Sigmoid colon (tissue), 7 donors: ENCODE results near the gene PTPN9. TPM values are rescaled to one million over a fixed set of nuclear protein-coding genes. Genes with fewer than 3 reads are reported as not detected.

Source experiments
- polyA plus RNA-seq, 3 donors: library from polyadenylated mRNA; stranded (reverse); fragments of 200-250 nt; gene quantifications; one replicate each; pipeline ENCODE4 v1.2.3, GENCODE V29; 2013
- small RNA-seq, 3 donors: library from RNA; depleted of rRNA; stranded (forward); fragments of <200 nt; gene quantifications; one replicate each; pipeline ENCODE3, GENCODE V24; 2016
- total RNA-seq, 4 donors: library from RNA; depleted of rRNA; stranded (reverse); fragments of >200 nt; gene quantifications; one replicate each; pipeline ENCODE4 v1.1.0, GENCODE V29; 2016
- donor health status: healthy with polysubstance abuse.
- donor health status: Bipolar disorder and iron deficiency.
- donor health status: healthy.

Gene PTPN9
- total and polyA plus RNA-seq, 7 donors = 12.2 to 23.1 (median 19.8) TPM

Small RNAs within 50 kb of the gene (small RNA-seq; reads per million reads assigned to genes)
- 0 reads per million in 3 donors for gene AC105036.1
- gene AC105036.2 = 0 reads per million in 3 donors

Other genes with a start within 250 kb of the PTPN9 start
- gene COMMD4, start 243.3 kb downstream of the PTPN9 start, total RNA-seq = 10 to 100 TPM; 37.8 to 54.3 (median 49.3) TPM
- gene COMMD4, start 243.3 kb downstream of the PTPN9 start, polyA plus RNA-seq = 100 to 1,000 TPM in 1 of 3 donors, 10 to 100 TPM in 2; 87.9 to 115 (median 98.5) TPM
- 10 to 100 TPM; 17.5 to 51.5 (median 34.9) TPM for gene NEIL1, start 232.3 kb downstream of the PTPN9 start, total RNA-seq
- gene NEIL1, start 232.3 kb downstream of the PTPN9 start, polyA plus RNA-seq = 10 to 100 TPM in 1 of 3 donors, 1 to 10 TPM in 2; 5.4 to 31.1 (median 6.5) TPM
- gene MAN2C1, start 210.7 kb downstream of the PTPN9 start, total RNA-seq = 100 to 1,000 TPM in 3 of 4 donors, 10 to 100 TPM in 1; 94.2 to 221 (median 132) TPM
- gene MAN2C1, start 210.7 kb downstream of the PTPN9 start, polyA plus RNA-seq = 100 to 1,000 TPM in 1 of 3 donors, 10 to 100 TPM in 2; 18.0 to 146 (median 22.0) TPM
- gene SIN3A, start 127.6 kb downstream of the PTPN9 start, total RNA-seq = 10 to 100 TPM; 34.6 to 41.8 (median 39.3) TPM
- 10 to 100 TPM in 1 of 3 donors, 1 to 10 TPM in 2; 7.9 to 24.2 (median 9.0) TPM for gene SIN3A, start 127.6 kb downstream of the PTPN9 start, polyA plus RNA-seq
- gene SNUPN, start 46.4 kb upstream of the PTPN9 start, total RNA-seq = 10 to 100 TPM; 15.3 to 28.6 (median 21.9) TPM
- gene SNUPN, start 46.4 kb upstream of the PTPN9 start, polyA plus RNA-seq = 10 to 100 TPM; 20.4 to 25.0 (median 20.8) TPM
- gene IMP3, start 60.9 kb upstream of the PTPN9 start, total RNA-seq = 100 to 1,000 TPM in 1 of 4 donors, 10 to 100 TPM in 3; 55.4 to 117 (median 84.3) TPM
- 10 to 100 TPM; 58.3 to 94.1 (median 62.0) TPM for gene IMP3, start 60.9 kb upstream of the PTPN9 start, polyA plus RNA-seq
- gene SNX33, start 68.6 kb upstream of the PTPN9 start, total RNA-seq = 10 to 100 TPM; 20.1 to 32.7 (median 25.8) TPM
- 10 to 100 TPM in 2 of 3 donors, 1 to 10 TPM in 1; 9.0 to 20.9 (median 12.7) TPM for gene SNX33, start 68.6 kb upstream of the PTPN9 start, polyA plus RNA-seq
- 100 to 1,000 TPM in 2 of 4 donors, 10 to 100 TPM in 2; 45.7 to 151 (median 93.9) TPM for gene CSPG4, start 133.5 kb upstream of the PTPN9 start, total RNA-seq
- gene CSPG4, start 133.5 kb upstream of the PTPN9 start, polyA plus RNA-seq = 1 to 10 TPM in 1 of 3 donors, under 1 TPM in 2; 0.23 to 8.4 (median 0.60) TPM